IPS-NIHi7 (cell line): Measurements from ENCODE around the gene HHAT.

ENCODE experiments used
- DNase-seq: peaks from one replicate; pipeline ENCODE4 v3.0.0; 2012; ENCODE audit warnings: mixed read lengths; ENCODE audit errors: extremely low spot score

HHAT gene

GRCh38 chr1:210359255-210359654, 30.6 kb downstream of the HHAT start:
- no peak for DNase-seq

- DNase-seq: peak; percentile 45
Observed at GRCh38 chr1:210360852-210361477, 32.3 kb downstream of the HHAT start.

- no peak for DNase-seq
Observed at GRCh38 chr1:210361665-210362064, 33.0 kb downstream of the HHAT start.

GRCh38 chr1:210362526-210362925, 33.8 kb downstream of the HHAT start:
- DNase-seq: no peak

- no peak for DNase-seq
Observed at GRCh38 chr1:210363119-210363518, 34.4 kb downstream of the HHAT start.

- no peak for DNase-seq
Observed at GRCh38 chr1:210364479-210364878, 35.8 kb downstream of the HHAT start.

- no peak for DNase-seq
Observed at GRCh38 chr1:210366767-210367166, 38.1 kb downstream of the HHAT start.

- no peak for DNase-seq
Observed at GRCh38 chr1:210367566-210367965, 38.9 kb downstream of the HHAT start.

GRCh38 chr1:210369425-210369824, 40.7 kb downstream of the HHAT start:
- no peak for DNase-seq

GRCh38 chr1:210371916-210372315, 43.2 kb downstream of the HHAT start:
- DNase-seq: no peak

GRCh38 chr1:210372491-210372890, 43.8 kb downstream of the HHAT start:
- no peak for DNase-seq

GRCh38 chr1:210372931-210373627, 44.4 kb downstream of the HHAT start:
- DNase-seq: no peak

GRCh38 chr1:210373628-210373877, 44.9 kb downstream of the HHAT start:
- no peak for DNase-seq

- peak; percentile 89 for DNase-seq
Observed at GRCh38 chr1:210373878-210374599, 45.3 kb downstream of the HHAT start.

GRCh38 chr1:210374600-210374953, 45.9 kb downstream of the HHAT start:
- no peak for DNase-seq

GRCh38 chr1:210376836-210377372, 48.2 kb downstream of the HHAT start:
- no peak for DNase-seq

- no peak for DNase-seq
Observed at GRCh38 chr1:210377731-210378333, 49.1 kb downstream of the HHAT start.

GRCh38 chr1:210378736-210379135, 50.0 kb downstream of the HHAT start:
- DNase-seq: no peak

- DNase-seq: no peak
Observed at GRCh38 chr1:210381934-210382333, 53.2 kb downstream of the HHAT start.

- no peak for DNase-seq
Observed at GRCh38 chr1:210384625-210385024, 55.9 kb downstream of the HHAT start.

GRCh38 chr1:210385228-210385627, 56.5 kb downstream of the HHAT start:
- no peak for DNase-seq

- no peak for DNase-seq
Observed at GRCh38 chr1:210394281-210394821, 65.6 kb downstream of the HHAT start.
